Stimulated activated CD4-positive, alpha-beta T cell treated with anti-CD3 and anti-CD28 coated beads, Interleukin-15, amount 100 ng/mL, for 24 hours (primary cell): Measurements from ENCODE around the gene PRM3.
"Not testable (repeated sequence)": the region's sequence is repeated elsewhere in the genome, so short reads cannot be mapped to it uniquely, and the experiment has no call there.

Experiments used
- DNase-seq: peaks from one replicate; pipeline ENCODE4 v3.0.0-alpha.2; 2020

The PRM3 gene

DNA sequence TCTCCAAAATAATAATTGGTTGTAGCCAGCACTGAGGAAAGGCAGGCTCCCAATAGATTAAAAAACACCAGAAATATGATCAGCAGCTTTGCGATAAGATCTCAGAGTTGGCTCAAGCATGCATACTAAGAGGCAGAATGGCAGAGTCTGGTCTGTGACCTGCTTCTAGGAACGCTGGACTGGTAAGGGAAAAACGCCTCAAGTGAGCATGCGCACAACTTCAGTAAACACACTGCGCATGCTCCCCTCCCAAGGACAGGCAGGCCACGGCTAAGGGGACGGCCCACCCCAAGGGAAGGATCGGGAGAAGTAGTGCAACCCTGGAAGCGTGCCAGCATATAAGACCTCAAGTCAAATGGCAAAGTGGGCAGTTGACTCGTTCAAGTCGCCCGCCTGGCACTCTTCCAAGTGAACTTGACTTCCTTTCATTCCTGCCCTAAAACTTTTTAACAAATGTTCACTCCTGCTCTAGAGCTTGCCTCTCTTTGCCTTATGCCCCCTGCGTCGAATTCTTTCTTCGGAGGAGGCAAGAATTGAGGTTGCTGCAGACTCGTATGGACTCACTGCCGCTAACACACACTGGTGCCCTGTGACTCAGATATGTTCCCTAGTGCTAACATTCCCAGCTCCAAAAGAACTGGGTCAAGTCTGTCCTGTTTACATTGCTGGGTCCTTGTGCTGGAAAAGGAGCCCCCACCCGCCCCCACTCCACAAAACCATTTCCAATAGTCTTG is 30.1 kb upstream of the PRM3 start:
- DNase-seq = no peak

- DNase-seq = no peak
Measured at GRCh38 chr16:11302977-11303376, 29.5 kb upstream of the PRM3 start.

DNA sequence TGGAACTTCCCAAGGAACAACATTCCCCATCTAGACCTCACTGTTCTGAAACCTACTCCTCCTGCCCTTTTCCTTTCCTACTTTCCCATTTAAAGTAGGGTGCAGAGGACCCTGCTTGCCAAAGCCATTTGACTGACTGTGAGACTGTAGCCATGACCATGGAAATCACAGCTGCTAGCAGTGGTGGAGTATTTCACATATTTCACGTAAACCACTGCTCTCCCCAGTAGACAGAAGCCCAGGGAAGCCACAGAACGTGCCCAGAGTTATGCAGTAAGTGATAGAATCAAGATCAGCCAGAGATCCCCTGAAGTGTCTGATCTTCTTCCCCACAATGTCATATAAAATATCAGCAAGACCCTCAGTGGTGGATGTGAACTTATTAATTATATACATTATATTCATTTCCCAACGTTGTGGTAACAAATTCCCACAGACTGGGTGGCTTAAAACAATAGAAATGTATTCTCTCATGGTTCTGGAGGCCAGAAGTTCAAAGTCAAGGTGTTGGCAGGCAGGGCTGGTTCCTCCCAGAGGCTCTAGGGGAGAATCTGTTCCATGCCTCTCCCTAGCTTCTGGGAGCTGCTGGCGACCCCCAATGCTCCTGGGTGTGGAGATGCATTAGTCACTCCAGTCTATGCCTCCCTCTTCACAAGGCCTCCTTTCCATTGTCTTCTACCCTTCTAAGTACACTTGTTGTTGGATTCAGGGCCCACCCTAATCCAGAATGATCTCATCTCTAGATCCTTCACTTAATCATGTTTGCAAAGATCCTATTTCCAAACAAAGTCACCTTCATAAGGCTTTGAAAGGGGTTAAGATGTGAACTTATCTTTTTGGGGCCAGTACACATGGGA is 28.4 kb upstream of the PRM3 start:
- DNase-seq = no peak

DNA sequence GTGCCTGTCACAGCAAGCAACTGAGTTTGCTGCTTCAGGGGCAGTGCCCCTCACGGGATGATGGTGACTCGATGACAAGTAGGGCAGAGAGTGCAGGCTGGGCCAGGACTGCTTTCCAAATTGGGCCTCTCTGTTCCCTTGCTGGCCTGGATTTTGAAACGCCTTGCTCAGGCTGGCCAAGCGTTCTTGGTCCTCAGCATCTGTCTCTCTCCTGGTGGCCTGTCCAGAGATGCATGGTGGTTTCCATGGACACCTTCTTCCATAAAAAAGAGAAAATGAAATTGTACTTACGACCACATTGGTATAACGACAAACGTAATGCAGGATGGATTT is 27.1 kb upstream of the PRM3 start:
- no peak for DNase-seq

- DNase-seq = no peak
Measured at GRCh38 chr16:11299865-11300559, 26.6 kb upstream of the PRM3 start.

DNA sequence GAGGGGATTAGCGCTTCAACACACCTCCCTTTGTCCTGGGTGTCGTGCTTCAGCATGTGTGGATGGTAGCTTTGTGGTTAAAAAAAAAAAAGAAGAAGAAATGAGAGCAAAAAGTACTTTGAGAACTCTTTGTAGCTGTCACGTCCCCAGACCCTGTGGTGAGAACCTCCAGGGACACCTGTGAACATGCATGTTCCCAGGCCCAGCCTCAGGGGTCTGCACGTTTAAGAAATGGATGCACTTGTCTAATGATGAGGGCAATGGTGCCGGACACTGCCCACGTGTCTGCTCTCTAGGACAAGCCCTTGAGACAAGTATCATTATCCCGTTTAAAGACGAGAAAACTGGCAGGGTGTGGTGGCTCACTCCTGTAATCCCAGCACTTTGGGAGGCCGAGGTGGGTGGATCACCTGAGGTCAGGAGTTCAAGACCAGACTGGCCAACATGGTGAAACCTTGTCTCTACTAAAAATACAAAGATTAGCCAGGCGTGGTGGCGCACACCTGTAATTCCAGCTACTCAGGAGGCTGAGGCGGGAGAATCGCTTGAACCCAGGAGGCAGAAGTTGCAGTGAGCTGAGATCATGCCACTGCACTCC is 25.6 kb upstream of the PRM3 start:
- not testable (repeated sequence) for DNase-seq

GRCh38 chr16:11298143-11298900 is 24.9 kb upstream of the PRM3 start:
- DNase-seq = no peak

DNA sequence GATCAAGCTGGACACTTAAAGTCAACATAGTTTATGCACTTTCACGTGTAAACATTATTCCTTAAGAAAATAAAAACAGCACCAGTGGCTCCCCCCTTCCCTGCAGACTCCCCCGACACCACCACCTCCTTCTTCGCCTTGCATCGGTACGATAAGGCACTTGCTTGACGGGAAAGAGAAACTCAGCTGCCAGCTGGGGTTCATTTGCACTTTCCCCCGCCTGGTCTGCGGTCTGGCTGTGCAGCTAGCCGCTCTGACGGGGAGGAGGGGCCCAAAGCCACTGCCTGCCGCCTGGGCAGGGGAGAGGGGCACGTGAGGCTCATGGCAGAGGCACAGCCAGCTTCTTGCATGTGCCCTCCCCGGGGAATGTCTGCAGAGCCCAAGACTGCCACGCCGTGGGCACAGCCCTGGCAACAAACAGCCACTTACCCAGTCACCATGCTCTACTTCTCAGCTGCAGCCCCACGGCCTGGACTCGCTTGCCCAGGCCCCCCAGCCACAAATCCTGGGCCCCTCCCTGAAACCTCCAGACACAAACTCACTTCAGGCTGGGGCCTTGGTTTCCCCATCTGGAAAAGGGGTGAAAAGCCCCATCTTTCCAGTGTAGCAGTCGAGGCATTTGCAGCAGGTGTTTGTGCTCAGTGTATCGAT is 24.2 kb upstream of the PRM3 start:
- DNase-seq = peak; percentile 76

DNA sequence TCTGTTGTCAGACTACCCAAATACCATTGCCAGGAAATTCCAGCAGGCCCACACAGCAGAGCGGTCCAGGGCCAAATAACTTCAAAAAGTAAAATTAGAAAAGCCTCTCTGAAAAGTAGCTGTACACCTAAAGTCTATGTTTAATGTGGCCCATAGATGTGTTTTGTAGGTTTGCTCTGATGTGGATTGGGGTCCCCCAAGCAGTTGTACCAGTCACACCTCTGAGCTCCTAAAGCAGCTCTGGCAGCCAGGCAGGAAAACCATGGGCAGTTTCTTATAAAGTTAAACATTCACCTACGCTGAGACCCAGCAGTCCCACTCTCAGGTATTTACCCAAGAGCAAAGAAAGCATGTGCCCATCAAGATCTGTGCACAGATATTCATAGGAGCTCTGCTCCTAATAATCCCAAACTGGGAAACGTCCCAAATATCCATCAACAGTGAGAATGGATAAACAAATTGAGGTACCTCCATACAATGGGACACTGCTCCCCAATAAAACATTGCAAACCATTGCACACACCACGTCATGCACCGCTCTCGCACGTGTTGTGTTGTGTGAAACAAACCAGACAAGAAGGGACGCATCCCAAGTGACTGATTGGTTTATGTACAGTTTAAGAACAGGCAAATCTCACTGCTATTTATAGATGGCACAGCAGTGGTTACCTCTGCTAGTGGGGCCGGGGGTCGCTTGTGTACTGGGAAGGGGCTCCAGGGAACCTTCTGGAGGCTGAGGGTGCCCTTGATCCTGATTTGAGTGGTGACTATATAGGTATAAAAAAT is 23.5 kb upstream of the PRM3 start:
- peak; percentile 15 for DNase-seq

DNA sequence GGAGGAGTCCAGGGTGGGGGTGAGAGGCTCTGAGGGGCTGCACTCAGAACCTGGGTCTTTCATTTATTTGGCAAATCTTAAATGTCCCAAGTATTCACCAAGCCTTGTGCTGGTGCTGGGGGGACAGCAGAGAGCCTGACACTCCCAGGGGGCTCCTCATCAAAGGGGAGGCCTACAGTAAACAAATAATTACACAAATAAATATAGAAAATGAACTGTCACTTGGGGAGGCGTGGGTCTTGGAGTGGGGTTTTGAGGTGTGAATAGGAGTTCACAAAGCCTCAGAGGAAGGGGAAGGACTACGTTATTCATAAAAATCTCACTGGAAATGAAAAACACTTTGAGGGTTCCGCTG is 22.9 kb upstream of the PRM3 start:
- DNase-seq = no peak

GRCh38 chr16:11295672-11296071 is 22.2 kb upstream of the PRM3 start:
- no peak for DNase-seq

DNA sequence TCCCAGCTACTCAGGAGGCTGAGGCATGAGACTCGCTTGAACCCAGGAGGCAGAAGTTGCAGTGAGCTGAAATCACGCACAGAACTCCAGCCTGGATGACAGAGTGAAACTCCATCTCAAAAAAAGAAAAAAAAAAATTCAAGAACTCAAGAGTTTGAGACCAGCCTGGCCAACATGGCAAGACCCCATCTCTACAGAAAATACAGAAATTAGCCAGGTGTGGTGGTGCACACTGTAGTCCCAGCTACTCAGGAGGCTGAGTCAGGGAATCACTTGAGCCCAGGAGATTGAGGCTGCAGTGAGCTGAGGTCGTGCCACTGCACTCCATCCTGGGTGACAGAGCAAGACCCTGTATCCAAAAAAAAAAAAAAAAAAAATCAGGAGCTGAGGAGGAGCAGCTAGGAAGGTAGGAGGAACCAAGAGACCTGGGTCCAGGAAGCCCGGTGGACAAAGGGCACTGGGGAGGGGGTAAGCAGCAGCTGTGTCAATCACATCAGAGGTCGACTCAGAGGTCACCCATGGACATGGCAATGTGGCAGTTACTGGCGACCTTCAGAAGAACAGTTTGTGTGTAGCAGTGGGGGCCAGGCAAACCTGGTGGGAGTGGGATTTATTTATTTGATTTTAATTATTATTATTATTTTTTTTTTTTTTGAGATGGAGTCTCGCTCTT is 18.8 kb upstream of the PRM3 start:
- DNase-seq = no peak

DNA sequence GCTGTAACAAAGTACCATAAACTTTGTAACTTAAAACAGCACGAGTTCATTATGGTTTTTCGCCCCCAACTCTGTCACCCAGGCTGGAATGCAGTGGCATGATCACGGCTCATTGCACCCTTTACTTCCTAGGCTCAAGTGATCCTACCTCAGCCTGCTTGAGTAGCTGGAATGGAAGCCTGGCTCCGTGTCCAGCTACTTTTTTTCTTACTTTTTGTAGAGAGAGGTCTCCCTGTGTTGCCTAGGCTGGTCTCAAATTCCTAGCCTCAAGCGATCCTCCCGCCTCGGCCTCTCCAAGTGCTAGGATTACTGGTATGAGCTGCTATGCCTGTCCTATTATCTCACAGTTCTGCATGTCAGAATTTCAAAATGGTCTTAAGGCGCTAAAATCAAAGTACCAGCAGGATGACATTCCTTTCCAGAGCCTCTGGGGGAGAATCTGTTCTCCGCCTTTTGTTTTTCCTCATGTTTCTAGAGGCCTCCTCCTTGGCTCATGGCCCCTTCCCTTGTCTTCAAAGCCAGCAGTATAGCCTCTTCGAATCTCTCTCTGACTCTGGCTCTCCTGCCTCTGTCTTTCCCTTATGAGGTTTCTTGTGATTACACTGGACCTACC is 17.8 kb upstream of the PRM3 start:
- DNase-seq = no peak

GRCh38 chr16:11290102-11290893 is 16.9 kb upstream of the PRM3 start:
- no peak for DNase-seq

DNA sequence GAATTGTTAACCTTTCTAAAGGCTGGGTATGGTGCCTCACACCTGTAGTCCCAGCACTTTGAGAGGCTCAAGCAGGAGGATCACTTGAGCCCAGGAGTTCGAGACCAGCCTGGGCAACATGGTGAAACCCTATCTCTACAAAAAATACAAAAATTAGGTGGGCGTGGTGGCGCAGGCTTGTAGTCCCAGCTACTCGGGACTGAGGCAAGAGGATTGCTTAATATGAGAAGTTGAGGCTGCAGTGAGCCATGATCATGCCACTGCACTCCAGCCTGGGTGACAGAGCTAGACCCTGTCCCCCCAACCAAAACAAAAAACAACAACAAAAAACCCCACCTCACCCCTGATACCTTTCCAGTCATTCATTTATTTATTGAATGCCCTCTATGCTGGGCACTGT is 16.3 kb upstream of the PRM3 start:
- DNase-seq = not testable (repeated sequence)

DNA sequence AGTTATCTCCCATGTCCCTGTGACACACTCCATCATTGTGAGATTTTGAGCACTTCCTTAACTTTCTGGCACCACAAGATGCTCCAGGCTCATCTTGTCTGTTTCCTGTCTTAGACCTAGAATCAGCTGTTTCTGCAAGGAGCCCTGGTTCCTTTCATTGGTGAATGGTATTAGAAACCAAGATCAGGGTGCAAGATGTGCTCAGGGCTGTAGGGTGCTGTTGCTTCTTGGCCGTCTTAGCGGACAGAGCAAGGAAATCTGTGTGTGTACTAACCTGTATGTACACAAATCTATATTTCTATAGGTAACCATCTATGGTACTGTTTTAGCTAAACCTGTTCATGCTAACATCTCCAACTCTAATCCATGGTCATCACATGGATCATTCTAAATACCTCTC is 15.8 kb upstream of the PRM3 start:
- no peak for DNase-seq

DNA sequence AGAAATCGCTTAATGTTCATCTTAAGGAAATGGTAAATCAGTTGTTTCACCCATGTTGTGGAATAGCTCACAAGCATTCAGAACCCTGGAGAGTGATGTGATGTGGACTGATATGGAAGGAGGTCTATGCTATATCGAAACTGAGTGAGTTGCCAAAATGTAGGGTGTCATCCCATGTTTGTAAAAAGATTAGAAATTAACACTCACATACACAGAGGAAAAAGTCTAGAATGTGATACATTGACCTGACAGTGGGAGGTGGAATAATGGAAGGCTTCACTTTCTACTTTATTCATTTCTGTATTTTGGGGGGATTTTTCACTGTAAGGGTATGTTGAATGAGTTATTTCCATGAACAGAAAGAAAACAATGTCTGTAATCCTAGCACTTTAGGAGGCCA is 12.4 kb upstream of the PRM3 start:
- no peak for DNase-seq

DNA sequence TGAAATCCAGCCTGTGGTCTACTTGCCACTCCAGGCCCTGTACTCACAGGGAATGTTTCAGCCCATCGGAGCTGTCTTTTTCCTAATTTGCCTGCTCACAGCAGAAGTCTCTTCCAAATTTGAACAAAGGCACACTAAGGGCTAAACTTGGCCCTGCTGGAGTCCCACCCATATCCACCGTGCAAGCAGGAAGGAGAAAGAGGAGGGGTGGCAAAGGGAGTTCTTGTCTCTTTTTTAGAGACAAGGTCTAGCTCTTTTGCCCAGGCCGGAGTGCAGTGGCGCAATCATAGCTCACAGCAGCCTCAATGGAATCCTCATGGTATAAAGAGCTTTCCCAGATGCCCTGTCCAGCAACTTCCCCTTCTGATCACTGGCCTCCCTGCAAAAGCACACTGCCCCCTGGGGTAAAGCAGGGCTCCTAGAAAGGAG is 10.4 kb upstream of the PRM3 start:
- no peak for DNase-seq
